Endothelial cell of umbilical vein (primary cell): ENCODE results near the gene ADCY2. TPM values are rescaled to one million over a fixed set of nuclear protein-coding genes. Genes with fewer than 3 reads are reported as not detected.

Experiments used
- BruUV-seq: library from RNA; stranded (reverse); fragments of 400-500 nt; replicated peaks from 2 replicates; lab custom pipeline; 2021; lab: Mats Ljungman, UMichigan
- CTCF ChIA-PET: fragments of 300-600, 350-600 bp; sonication (Branson Sonifier 250); formaldehyde crosslinking; loops from one replicate; lab custom pipeline; 2021; ENCODE audit warnings: antibody characterized with exemption, inconsistent platforms; lab: Charles Lee
- POLR2A ChIA-PET: fragments of 300-600, 350-600 bp; sonication (Branson Sonifier 250); formaldehyde crosslinking; loops from one replicate; lab custom pipeline; 2021; ENCODE audit warnings: antibody characterized with exemption, inconsistent platforms; lab: Charles Lee
- DNase-seq: peaks from one replicate; pipeline ENCODE4 v3.0.0-alpha.2; 2011; ENCODE audit warnings: low read depth, low spot score
- FAIRE-seq: peaks from 2 replicates; lab custom pipeline; 2011; peaks lifted over from hg19 to GRCh38; lab: Jason Lieb, UNC
- H2AFZ ChIP-seq: 2 replicates; pipeline ENCODE4 v1.6.0; 2012; ENCODE audit warnings: low read depth, low read length, control low read depth, inconsistent platforms
- H3K27ac ChIP-seq: 2 replicates; pipeline ENCODE4 v1.5.1; 2011; ENCODE audit warnings: low read depth, mild to moderate bottlenecking, control low read depth, low read length, moderate library complexity; ENCODE audit not compliant: insufficient read depth
- H3K27me3 ChIP-seq, 2 experiments: 2 replicates each; pipeline versions ENCODE4 v1.6.0 to v1.6.1; 2011; ENCODE audit warnings: low read length in 2 of 2, mixed read lengths in 1 of 2; ENCODE audit not compliant: control insufficient read depth in 2 of 2, insufficient read depth in 2 of 2
- H3K36me3 ChIP-seq, 2 experiments: 2 replicates in 1 of 2; 3 replicates in 1 of 2; pipeline ENCODE4 v1.5.1; 2011; ENCODE audit warnings: low read length in 2 of 2, mild to moderate bottlenecking in 1 of 2, moderate library complexity in 1 of 2; ENCODE audit not compliant: control insufficient read depth in 2 of 2, insufficient read depth in 2 of 2; ENCODE audit errors: extremely low read depth in 1 of 2
- H3K4me1 ChIP-seq: 3 replicates; pipeline ENCODE4 v1.5.1; 2011; ENCODE audit warnings: mild to moderate bottlenecking, low read length; ENCODE audit not compliant: control insufficient read depth, insufficient read depth; ENCODE audit errors: extremely low read depth
- H3K4me2 ChIP-seq: 2 replicates; pipeline ENCODE4 v1.6.1; 2011; ENCODE audit warnings: low read length, control low read depth, mixed read lengths; ENCODE audit not compliant: insufficient read depth
- H3K4me3 ChIP-seq, 3 experiments: fragments of 200-600 bp in 1 of 3; sonication (generic), shearing (Covaris generic) in 1 of 3; replicated peaks in 1 of 3; 2 replicates each; pipeline ENCODE4 v1.5.1; 2011 to 2016; ENCODE audit warnings: control low read depth in 3 of 3, low read length in 3 of 3, mild to moderate bottlenecking in 2 of 3, inconsistent platforms in 1 of 3, low read depth in 1 of 3, moderate library complexity in 1 of 3; ENCODE audit not compliant: insufficient read depth in 1 of 3
- H3K79me2 ChIP-seq: 2 replicates; pipeline ENCODE4 v1.6.0; 2012; ENCODE audit warnings: low read length, inconsistent platforms; ENCODE audit not compliant: control insufficient read depth, insufficient read depth
- H3K9ac ChIP-seq: replicated peaks from 2 replicates; pipeline ENCODE3; 2011; ENCODE audit warnings: low read length, control low read depth; ENCODE audit not compliant: insufficient read depth; ENCODE audit errors: extremely low read depth
- H3K9me1 ChIP-seq: replicated peaks from 3 replicates; pipeline ENCODE4 v1.6.0; 2011; ENCODE audit warnings: mild to moderate bottlenecking, low read length; ENCODE audit not compliant: control insufficient read depth, insufficient read depth; ENCODE audit errors: extremely low read depth
- H3K9me3 ChIP-seq: replicated peaks from 2 replicates; pipeline ENCODE4 v1.5.1; 2012; ENCODE audit warnings: low read length, inconsistent platforms; ENCODE audit not compliant: control insufficient read depth, insufficient read depth
- H4K20me1 ChIP-seq: replicated peaks from 2 replicates; pipeline ENCODE3; 2011; ENCODE audit warnings: mild to moderate bottlenecking, low read length; ENCODE audit not compliant: control insufficient read depth, insufficient read depth; ENCODE audit errors: extremely low read depth
- CTCF ChIP-seq, 2 donors: IDR thresholded peaks; 1 replicate in 1 of 2; 2 replicates in 1 of 2; pipeline ENCODE4 v1.5.1; 2011; ENCODE audit warnings: low read length in 2 of 2, mild to moderate bottlenecking in 2 of 2, moderate library complexity in 2 of 2, control low read depth in 1 of 2, inconsistent platforms in 1 of 2, low read depth in 1 of 2; ENCODE audit not compliant: insufficient read depth in 1 of 2; ENCODE audit errors: extremely low read depth in 1 of 2
- EZH2 ChIP-seq: IDR thresholded peaks from 2 replicates; pipeline ENCODE4 v1.6.1; 2012; ENCODE audit warnings: borderline replicate concordance, low read depth, mild to moderate bottlenecking, moderate library complexity, low read length, inconsistent platforms; ENCODE audit not compliant: severe bottlenecking
- FOS ChIP-seq: IDR thresholded peaks from 2 replicates; pipeline ENCODE4 v1.6.1; 2011; ENCODE audit warnings: mild to moderate bottlenecking, low read length, moderate library complexity, borderline replicate concordance; ENCODE audit not compliant: insufficient read depth
- JUN ChIP-seq: IDR thresholded peaks from 2 replicates; pipeline ENCODE4 v1.6.1; 2011; ENCODE audit warnings: borderline replicate concordance, low read depth; ENCODE audit not compliant: insufficient read length, insufficient read depth
- MYC ChIP-seq: IDR thresholded peaks from one replicate; pipeline ENCODE4 v1.6.1; 2011; ENCODE audit warnings: mild to moderate bottlenecking, low read depth, low read length
- POLR2A ChIP-seq: IDR thresholded peaks from 2 replicates; pipeline ENCODE4 v1.6.1; 2012; ENCODE audit warnings: low read depth, mild to moderate bottlenecking, control low read depth, low read length
- dilution Hi-C: fragments of 300-500 bp; cut with MboI; formaldehyde crosslinking; loops from one replicate; pipeline ENCODE4 v1.15.0; 2019; ENCODE audit warnings: low sequenced_read_pairs; ENCODE audit not compliant: extremely low pct_ligation_motif_present
- intact Hi-C: fragments of 100-400 bp; cut with micrococcal nuclease; formaldehyde crosslinking; loops from one replicate; pipeline ENCODE4 v1.10.0; 2022
- polyA plus RNA-seq, 4 experiments: library from polyadenylated mRNA; depleted of rRNA in 3 of 4; stranded (reverse) in 3 of 4; unstranded in 1 of 4; fragments of >200 nt; gene quantifications; 2 replicates each; pipeline versions ENCODE4 v1.2.1 to v1.2.3, GENCODE V29; 2011 to 2012; ENCODE audit warnings: missing spikeins in 1 of 4
- total RNA-seq: library from RNA; stranded (reverse); gene quantifications from 2 replicates; pipeline ENCODE4 v1.2.3, GENCODE V29; 2021

The ADCY2 gene
- total and polyA plus RNA-seq, 2 donors (not counting 3 experiments of a cell fraction or from before 2014, with no cell fraction given), result under 0.01 TPM; not detected in 1

GRCh38 chr5:7855611-7856010 lies 459.7 kb downstream of the ADCY2 start:
- peaks cover 0 to 2% of the 10 kb centered on the region in 2 experiments for H3K27me3 ChIP-seq
- no peak for DNase-seq
- ChIA-PET POLR2A (no interaction called here), CTCF (interaction anchor here (1.0 kb wide), 1 partner anchor 41 kb away, joined by 3 read pairs; no protein-coding TSS in a partner anchor)
- H4K20me1 ChIP-seq, result no peaks in the 10 kb centered on the region
- peaks cover 2% of the 10 kb centered on the region in 2 experiments for H3K36me3 ChIP-seq
- H3K79me2 ChIP-seq, result no peaks in the 10 kb centered on the region
- no peak overlapping the region for H3K27ac ChIP-seq
- dilution Hi-C loops (no loop called here), intact Hi-C loops (loop anchor here (5.0 to 10.0 kb wide), 2 partner anchors 98 to 1091 kb away; no protein-coding TSS in a partner anchor)
- H3K9ac ChIP-seq, result no peak overlapping the region
- FAIRE-seq, result no peak
- no peaks in the 10 kb centered on the region for H3K9me1 ChIP-seq
- no peak for TF ChIP-seq POLR2A
- no peak for TF ChIP-seq JUN
- no peak for TF ChIP-seq MYC
- TF ChIP-seq FOS, result no peak
- H2AFZ ChIP-seq, result no peak overlapping the region
- no peaks in the 10 kb centered on the region for H3K9me3 ChIP-seq
- no TSS peak for BruUV-seq
- H3K4me3 ChIP-seq, result no peak overlapping the region
- H3K4me2 ChIP-seq, result no peak overlapping the region
- H3K4me1 ChIP-seq, result no peaks in the 10 kb centered on the region

- DNase-seq, result peak; percentile 13
- no peaks in the 10 kb centered on the region for H4K20me1 ChIP-seq
- intact Hi-C loops (loop anchor here (5.0 to 10.0 kb wide), 2 partner anchors 100 to 1092 kb away; no protein-coding TSS in a partner anchor), dilution Hi-C loops (no loop called here)
- H3K9ac ChIP-seq, result no peak overlapping the region
- H3K9me3 ChIP-seq, result no peaks in the 10 kb centered on the region
- H3K79me2 ChIP-seq, result no peaks in the 10 kb centered on the region
- POLR2A ChIA-PET, result no interaction called here
- peak; percentile 37 to 47 for TF ChIP-seq CTCF (IDR thresholded peaks at IDR 0.05; ENCODE audit: extremely low read depth in 1 of 2, insufficient read depth in 1 of 2, low read depth in 1 of 2, low read length in 2 of 2)
- TF ChIP-seq EZH2, result no peak
- CTCF ChIA-PET, result interaction anchor here (0.6 to 1.7 kb wide), 2 partner anchors 30 to 1090 kb away, joined by 3 to 7 read pairs; no protein-coding TSS in a partner anchor
- H3K4me2 ChIP-seq, result no peak overlapping the region
- no peak for FAIRE-seq
- BruUV-seq, result no TSS peak
- H3K4me1 ChIP-seq, result no peaks in the 10 kb centered on the region
- no peak overlapping the region for H3K27ac ChIP-seq
- H3K4me3 ChIP-seq, result no peak overlapping the region
- peaks cover 4 to 6% of the 10 kb centered on the region in 2 experiments for H3K36me3 ChIP-seq
- H3K27me3 ChIP-seq, result peaks cover 0 to under 1% of the 10 kb centered on the region in 2 experiments
- no peak overlapping the region for H2AFZ ChIP-seq
- H3K9me1 ChIP-seq, result no peaks in the 10 kb centered on the region
Measured at GRCh38 chr5:7856855-7857254, 460.9 kb downstream of the ADCY2 start.
